KBM-7 (cell line): Measurements from ENCODE around the gene HOXC13.

Source experiments
- DNase-seq: peaks from one replicate; pipeline ENCODE4 v3.0.0-alpha.2; 2015
- in situ Hi-C: fragments of 300-500 bp; cut with MboI; formaldehyde crosslinking; loops from 2 replicates; pipeline ENCODE4 v1.14.3; 2020; ENCODE audit warnings: low sequenced_read_pairs, low pct_unique_long_range_greater_than_20kb, mixed read lengths

The HOXC13 gene

DNA sequence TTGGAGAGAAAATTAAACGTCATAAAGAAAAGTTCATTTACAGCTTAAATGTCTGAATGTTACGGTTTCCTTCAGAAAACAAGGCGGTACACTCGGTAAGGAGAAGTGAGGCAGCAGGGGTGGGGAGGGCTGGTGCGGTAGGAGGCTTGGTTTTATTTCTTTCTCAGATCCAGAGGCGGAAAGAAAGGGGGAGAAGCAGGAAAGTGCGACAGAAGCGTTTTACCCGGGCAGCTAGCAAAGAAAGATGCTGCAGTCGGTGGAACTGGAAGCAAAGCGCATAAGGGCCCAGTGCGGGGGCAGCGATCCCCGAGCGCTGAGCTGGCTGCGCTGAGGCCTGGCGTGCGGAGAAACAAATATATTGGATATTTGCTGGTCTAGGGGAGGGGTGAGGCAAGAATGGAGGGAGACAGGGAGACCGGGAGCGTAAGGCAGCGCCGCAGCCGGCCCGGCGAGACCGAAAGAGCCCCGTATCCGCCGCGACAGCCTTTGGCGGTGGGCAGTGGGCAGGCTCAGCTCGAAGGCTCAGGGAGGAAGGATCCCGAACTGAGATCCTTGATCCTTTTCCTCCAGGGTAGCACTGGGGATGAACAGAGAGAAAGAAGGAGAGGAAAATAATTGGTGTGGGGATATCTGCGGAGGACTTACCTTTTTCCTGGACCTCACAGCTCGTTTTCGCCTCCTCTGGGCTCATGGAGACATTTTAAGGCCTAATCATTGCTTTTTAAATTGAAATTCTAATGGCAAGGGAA lies 27.9 kb downstream of the HOXC13 start:
- in situ Hi-C loops = no loop called here
- no peak for DNase-seq

DNA sequence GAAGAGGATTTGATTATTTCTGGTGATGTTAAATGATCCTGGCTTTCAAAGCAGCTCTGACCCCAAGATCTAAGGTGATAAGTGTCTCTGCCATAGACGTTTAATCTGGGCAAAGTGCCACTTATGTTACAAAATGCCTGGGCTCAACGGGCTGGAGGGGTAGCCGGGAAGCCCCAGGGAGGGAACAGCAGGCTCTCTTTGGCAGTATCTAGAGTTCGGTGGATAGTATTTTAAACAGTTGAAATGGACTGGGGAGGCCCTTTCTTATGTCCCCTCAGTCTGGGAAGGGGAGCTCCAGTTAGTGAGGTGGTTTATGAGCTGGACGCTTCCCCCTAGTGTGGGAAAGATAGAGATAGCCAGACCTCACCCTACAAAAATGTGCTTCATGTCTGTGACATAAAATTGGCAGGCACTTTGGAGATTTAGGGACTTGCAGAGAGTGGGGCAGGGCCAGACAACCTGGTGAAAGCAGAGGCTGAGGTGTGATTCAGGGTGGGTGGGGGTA lies 28.8 kb downstream of the HOXC13 start:
- no peak for DNase-seq
- in situ Hi-C loops = no loop called here

- DNase-seq = no peak
- in situ Hi-C loops = no loop called here
Measured at GRCh38 chr12:53968214-53969127, 29.8 kb downstream of the HOXC13 start.

DNA sequence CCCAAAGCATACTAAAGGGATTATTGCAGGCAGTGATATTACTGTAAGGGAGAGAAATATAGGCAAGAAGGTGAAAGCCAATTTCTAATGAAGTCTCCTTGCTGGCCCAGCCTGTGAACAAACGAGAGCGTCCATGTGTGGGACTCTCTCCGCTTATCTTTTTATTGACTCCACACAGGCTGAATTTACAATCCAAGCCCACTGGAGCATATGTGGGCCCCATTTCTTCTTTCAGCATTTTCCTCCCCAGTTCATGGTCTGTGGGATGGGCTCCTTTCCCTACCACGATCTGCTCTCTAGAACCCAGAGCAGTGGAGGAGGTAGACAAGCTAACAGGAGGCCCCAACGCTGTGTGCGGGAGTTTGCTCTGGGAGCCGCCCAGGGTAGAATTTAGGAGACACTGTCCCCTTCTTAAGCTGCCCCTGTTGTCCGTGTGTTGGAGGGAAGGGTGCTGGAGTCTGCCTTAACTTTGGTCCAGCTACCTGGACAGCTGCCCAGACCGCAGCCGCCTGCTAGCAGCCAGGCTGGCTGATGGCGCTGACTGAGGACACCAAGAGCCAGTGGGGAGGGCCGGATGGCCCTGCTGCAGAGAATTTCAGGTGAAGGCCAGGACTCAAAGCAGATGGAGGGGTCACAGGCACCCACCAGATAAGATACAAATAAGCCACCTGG lies 31.1 kb downstream of the HOXC13 start:
- in situ Hi-C loops = no loop called here
- DNase-seq = no peak

DNA sequence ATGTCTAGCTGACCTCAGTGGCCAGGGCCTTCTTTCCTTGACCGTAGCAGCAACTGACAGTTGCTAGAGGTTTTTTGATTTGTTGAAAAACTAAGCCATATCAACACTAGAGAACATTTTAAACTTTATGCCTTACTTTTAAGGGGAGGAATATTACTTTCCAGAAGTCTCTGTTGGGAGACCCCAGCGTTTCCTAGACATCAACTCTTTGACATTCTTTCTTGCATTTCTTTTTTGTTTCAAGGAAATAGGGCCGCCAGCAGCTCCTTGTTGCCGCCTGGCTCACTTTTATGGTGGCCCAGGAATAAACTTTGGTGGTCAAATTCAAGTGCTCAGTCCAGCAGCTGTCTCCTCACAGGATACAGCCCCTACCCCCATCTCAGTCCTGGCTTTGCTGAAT lies 31.8 kb downstream of the HOXC13 start:
- in situ Hi-C loops = no loop called here
- no peak for DNase-seq

DNA sequence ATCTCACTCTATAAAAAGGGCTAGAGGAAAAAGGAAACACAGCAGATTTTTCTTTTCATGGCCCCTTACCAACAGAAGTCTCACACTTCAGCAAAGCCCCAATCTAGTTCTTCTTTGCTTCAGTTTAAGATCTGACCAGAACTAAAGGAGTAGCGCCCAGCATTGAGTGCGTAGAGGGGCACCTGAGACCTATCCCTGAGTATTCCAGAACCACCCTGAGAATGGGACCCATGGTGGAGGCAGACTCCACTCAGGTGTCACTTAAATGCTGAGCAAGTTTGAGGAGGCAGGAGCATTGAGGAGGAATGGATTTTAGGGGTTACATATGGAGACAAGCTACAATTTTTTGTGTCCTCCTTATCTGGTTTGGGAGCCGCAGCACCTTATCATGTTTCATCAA lies 32.5 kb downstream of the HOXC13 start:
- in situ Hi-C loops = no loop called here
- DNase-seq = no peak

DNA sequence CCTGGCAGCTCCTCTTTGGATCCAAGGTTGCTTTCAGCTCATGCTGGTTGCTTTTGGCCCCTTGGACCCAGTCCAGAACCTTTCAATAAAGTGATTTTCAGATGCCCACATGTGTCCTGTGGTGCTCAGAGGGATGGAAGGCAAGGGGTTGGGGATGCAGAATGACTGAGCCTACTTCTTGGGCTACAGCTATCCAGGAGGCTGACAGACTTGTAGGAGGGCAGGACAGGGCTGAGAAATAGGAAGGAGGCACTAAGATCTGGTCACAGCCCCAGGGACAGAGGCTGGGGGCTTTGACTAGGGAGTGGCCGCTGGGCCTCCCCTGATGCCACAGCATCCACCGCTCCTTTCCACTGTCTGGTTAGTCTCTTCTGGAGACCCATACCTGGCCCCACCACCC lies 33.1 kb downstream of the HOXC13 start:
- in situ Hi-C loops = no loop called here
- DNase-seq = no peak

DNA sequence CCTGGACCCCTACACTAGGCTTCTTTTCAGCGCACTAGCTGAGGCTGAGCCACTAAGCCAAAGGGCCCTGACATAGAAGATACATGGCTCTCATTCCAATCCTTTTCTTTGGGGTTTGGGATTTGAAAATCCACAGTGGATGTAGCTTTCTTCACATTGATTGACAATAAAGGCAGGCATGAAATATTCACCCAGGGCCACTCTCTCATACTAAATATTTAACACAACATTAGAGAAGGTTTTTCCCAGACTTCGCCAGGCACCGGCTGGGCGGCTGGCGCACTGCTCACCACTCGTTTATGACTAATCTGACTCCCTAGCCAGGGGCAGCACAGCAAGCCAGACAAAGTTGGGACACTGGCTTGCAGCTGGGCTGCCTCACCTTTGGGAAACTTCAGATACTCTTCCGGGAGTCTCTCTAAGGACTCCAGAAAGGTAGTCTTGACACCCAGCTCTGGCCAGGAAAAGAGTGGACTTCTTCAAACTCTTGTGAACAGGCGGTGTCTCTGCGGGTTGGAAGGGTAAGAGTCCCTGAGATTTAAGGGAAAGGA lies 33.6 kb downstream of the HOXC13 start:
- in situ Hi-C loops = no loop called here
- no peak for DNase-seq

GRCh38 chr12:53972722-53973235 lies 34.1 kb downstream of the HOXC13 start, which contains the start of gene HOXC11:
HOXC11 (plus strand) TSS chr12:53973126; CDS start chr12:53973242, 116 bp downstream.
- in situ Hi-C loops = no loop called here
- no peak for DNase-seq

DNA sequence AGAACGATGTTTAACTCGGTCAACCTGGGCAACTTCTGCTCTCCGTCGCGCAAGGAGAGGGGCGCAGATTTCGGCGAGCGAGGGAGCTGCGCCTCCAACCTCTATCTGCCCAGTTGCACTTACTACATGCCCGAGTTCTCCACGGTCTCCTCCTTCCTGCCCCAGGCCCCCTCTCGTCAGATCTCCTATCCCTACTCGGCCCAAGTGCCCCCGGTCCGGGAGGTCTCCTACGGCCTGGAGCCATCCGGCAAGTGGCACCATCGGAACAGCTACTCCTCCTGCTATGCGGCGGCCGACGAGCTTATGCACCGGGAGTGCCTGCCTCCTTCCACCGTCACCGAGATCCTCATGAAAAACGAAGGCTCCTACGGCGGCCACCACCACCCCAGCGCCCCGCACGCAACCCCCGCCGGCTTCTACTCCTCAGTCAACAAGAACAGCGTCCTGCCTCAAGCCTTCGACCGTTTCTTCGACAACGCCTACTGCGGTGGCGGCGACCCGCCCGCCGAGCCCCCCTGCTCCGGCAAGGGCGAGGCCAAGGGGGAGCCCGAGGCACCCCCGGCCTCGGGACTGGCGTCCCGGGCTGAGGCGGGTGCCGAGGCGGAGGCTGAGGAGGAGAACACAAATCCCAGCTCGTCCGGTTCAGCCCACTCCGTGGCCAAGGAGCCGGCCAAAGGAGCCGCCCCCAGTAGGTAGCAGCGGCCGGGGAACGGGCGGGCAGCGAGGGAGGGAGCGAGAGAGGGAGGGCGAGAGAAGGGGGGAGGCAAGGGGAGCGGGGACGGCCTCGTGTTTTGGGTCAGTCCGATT lies 34.8 kb downstream of the HOXC13 start:
- in situ Hi-C loops = no loop called here
- no peak for DNase-seq

DNA sequence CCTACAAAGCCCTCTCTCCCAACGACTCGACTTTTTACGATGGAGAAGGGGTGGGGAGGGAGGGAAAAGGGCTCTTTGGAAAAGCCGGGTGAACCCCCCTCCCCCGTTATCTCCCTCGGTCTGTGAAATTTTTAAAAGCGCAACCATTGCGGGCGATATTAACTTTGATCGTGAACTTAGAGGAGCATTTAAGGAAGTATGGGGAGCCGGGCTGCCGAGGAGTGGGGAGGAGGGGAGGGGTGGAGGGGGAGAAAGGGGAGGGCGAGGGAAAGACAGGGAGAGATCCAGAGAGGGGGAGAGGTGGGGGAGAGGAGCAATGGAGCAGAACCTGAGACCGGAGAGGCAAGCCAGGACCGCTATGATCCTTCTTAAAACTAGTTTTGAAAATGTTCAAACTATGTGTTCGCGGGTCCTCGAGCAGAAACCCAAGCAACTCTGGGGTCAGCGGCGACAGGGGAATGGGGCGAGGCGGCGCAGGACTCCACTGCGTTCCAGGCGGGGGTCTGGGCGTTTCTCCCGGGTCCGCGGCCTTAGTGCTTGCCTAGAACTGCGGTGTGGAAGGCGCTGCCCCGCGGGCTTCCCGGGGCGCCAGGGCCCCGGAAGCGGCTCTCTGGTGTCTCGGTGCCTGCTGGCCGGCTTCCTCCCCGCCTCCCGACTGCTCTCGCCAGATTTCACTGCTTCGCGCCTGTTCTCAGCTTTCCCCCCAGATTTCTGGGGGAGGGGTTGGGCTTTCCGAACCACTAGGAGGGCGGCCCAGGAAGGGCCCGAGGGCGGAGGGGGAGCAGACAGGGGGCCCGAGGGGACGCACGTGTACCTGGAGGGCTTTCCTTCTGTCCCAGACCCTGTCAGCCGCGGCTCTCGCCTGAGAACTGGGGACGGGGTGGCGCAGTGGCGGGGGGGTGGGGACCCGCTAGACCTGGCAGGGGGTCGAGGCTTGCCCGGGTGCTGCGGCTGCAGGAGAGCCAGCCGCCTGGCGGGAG lies 35.7 kb downstream of the HOXC13 start, which contains the start of gene HOTAIR:
Gene HOTAIR (minus strand): TSS at position 871 of the 980 bp plus-strand sequence.
- in situ Hi-C loops = no loop called here
- DNase-seq = no peak

DNA sequence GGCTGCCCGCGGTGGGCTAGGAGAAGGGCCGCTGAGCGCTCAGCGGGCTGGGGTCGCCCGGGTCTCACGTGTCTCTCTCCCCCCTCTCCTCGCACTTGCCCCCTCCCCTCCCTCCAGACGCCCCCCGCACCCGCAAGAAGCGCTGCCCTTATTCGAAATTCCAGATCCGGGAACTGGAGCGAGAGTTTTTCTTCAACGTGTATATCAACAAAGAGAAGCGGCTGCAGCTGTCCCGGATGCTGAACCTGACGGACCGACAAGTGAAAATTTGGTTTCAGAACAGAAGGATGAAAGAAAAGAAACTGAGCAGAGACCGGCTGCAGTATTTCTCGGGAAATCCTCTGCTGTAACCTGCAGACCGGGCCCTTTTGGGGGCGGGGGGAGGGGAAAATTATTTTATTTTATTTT lies 36.4 kb downstream of the HOXC13 start:
- in situ Hi-C loops = no loop called here
- DNase-seq = no peak

DNA sequence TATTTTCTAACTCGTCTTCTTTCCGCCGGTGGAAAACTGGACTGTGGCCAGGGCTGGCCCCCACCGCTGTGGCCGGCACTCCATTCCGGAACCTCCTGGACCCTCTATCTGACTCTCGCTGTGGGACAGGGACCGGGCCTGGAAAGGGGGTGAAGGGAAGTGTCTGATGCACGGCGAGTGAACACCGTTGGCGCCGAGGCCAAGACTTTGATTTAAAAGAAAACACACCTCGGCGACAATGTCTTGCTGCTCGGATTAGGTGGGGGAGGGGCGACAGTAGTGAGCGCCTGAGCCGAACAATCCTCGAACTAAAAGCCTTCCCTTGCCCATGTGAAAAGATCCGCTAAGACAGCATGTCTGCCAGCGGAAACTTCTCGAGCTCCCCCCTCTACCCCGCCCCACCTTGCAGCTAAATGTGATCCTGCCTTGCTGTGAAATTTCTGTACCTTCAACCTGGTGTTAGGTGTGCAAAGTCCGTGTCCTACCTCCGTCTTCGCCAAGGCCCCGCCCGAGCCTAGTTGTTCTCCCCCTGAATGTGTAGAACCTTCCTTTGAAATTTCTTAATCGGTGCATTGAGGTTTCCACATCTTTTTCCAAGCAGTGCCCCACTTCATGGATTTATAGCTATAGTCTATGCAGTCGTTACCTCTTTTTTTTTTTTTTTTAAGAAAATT lies 37.0 kb downstream of the HOXC13 start:
- no peak for DNase-seq
- in situ Hi-C loops = no loop called here

- DNase-seq = no peak
- in situ Hi-C loops = no loop called here
Measured at GRCh38 chr12:53976172-53976822, 37.7 kb downstream of the HOXC13 start.

- in situ Hi-C loops = no loop called here
- DNase-seq = no peak
Measured at GRCh38 chr12:53976823-53977595, 38.4 kb downstream of the HOXC13 start.
